Colonic mucosa (tissue), 4 donors: Measurements from ENCODE around the gene SLC38A6. TPM values are rescaled to one million over a fixed set of nuclear protein-coding genes. Genes with fewer than 3 reads are reported as not detected.

Source experiments
- DNase-seq: peaks from one replicate; pipeline ENCODE4 v3.0.0-alpha.2; 2020
- H3K27ac ChIP-seq: fragments of 200-600 bp; one replicate; pipeline ENCODE4 v1.8.0; 2021
- H3K27me3 ChIP-seq: fragments of 200-600 bp; one replicate; pipeline ENCODE4 v1.8.0; 2021
- H3K36me3 ChIP-seq: fragments of 200-600 bp; one replicate; pipeline ENCODE4 v1.8.0; 2021
- H3K4me1 ChIP-seq: fragments of 200-600 bp; one replicate; pipeline ENCODE4 v1.8.0; 2021; ENCODE audit warnings: mild to moderate bottlenecking
- H3K4me3 ChIP-seq: fragments of 200-600 bp; one replicate; pipeline ENCODE4 v1.8.0; 2021
- H3K9ac ChIP-seq, 2 donors: one replicate each; pipeline ENCODE4 v1.7.0; 2013; ENCODE audit warnings: control low read depth in 2 of 2, low read depth in 2 of 2, low read length in 2 of 2
- H3K9me3 ChIP-seq: fragments of 200-600 bp; one replicate; pipeline ENCODE4 v1.8.0; 2021
- intact Hi-C: fragments of 100-400 bp; cut with DNase I; formaldehyde crosslinking; loops from one replicate; pipeline ENCODE4 v1.14.1; 2022
- total RNA-seq, 2 donors: library from RNA; stranded (reverse); fragmentation: NEBNext Ultra II Directional in 1 of 2; extraction: Animal tissue kit (Norgen Biotek cat#: 25700) in 1 of 2; gene quantifications; one replicate each; pipeline ENCODE4 v1.2.1, GENCODE V29; 2021
- TF ChIP-seq, protein P1 (sequence below): fragments of 200-600 bp; IDR thresholded peaks from one replicate; pipeline ENCODE4 v1.8.0; 2022; ENCODE audit warnings: antibody characterized with exemption, mild to moderate bottlenecking
- donor health status: healthy.
- donor health status: DM: no; HTN: no; CAD: no.
- donor health status: DM: no; HTN: no; CAD: no.

SLC38A6 gene
- 1 to 10 TPM; 5.0 to 7.8 TPM for total RNA-seq

GRCh38 chr14:60980811-60981632, at the start of gene SLC38A6, which contains the start of gene TRMT5:
TSS of gene SLC38A6 (plus strand) at chr14:60981245. CDS start at chr14:60981278, 33 bp downstream.
TSS of gene TRMT5 (minus strand) at chr14:60981079. CDS start at chr14:60980973, 106 bp downstream.
- Histone ChIP-seq H3K4me1 (peaks cover 3% of the 10 kb centered on the region), H3K9me3 (no peaks in the 10 kb centered on the region), H3K27ac (peak within 1 kb of the TSS; percentile 81), H3K27me3 (no peaks in the 10 kb centered on the region), H3K4me3 (peak within 1 kb of the TSS; percentile 83), H3K36me3 (no peaks in the 10 kb centered on the region), H3K9ac (peak within 1 kb of the TSS; percentile 82 to 84)
- TF ChIP-seq, protein P1, sequence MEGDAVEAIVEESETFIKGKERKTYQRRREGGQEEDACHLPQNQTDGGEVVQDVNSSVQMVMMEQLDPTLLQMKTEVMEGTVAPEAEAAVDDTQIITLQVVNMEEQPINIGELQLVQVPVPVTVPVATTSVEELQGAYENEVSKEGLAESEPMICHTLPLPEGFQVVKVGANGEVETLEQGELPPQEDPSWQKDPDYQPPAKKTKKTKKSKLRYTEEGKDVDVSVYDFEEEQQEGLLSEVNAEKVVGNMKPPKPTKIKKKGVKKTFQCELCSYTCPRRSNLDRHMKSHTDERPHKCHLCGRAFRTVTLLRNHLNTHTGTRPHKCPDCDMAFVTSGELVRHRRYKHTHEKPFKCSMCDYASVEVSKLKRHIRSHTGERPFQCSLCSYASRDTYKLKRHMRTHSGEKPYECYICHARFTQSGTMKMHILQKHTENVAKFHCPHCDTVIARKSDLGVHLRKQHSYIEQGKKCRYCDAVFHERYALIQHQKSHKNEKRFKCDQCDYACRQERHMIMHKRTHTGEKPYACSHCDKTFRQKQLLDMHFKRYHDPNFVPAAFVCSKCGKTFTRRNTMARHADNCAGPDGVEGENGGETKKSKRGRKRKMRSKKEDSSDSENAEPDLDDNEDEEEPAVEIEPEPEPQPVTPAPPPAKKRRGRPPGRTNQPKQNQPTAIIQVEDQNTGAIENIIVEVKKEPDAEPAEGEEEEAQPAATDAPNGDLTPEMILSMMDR: no peak
- peak; percentile 95 for DNase-seq
- intact Hi-C loops: no loop called here

- intact Hi-C loops: no loop called here
- no peaks in the 10 kb centered on the region for H3K4me1 ChIP-seq
- TF ChIP-seq, protein P1: no peak
- no peaks in the 10 kb centered on the region for H3K36me3 ChIP-seq
- H3K9me3 ChIP-seq: no peaks in the 10 kb centered on the region
- H3K27ac ChIP-seq: no peak overlapping the region
- H3K9ac ChIP-seq: no peak overlapping the region
- DNase-seq: peak; percentile 38
- no peak overlapping the region for H3K4me3 ChIP-seq
- H3K27me3 ChIP-seq: no peaks in the 10 kb centered on the region
Measured at GRCh38 chr14:60933920-60934655, 47.0 kb upstream of the SLC38A6 start.

GRCh38 chr14:60935319-60935718, 45.7 kb upstream of the SLC38A6 start:
- Histone ChIP-seq H3K4me1 (no peaks in the 10 kb centered on the region), H3K9me3 (no peaks in the 10 kb centered on the region), H3K9ac (no peak overlapping the region), H3K36me3 (no peaks in the 10 kb centered on the region), H3K4me3 (no peak overlapping the region), H3K27ac (no peak overlapping the region), H3K27me3 (no peaks in the 10 kb centered on the region)
- TF ChIP-seq, protein P1: no peak
- DNase-seq: no peak
- intact Hi-C loops: no loop called here

DNA sequence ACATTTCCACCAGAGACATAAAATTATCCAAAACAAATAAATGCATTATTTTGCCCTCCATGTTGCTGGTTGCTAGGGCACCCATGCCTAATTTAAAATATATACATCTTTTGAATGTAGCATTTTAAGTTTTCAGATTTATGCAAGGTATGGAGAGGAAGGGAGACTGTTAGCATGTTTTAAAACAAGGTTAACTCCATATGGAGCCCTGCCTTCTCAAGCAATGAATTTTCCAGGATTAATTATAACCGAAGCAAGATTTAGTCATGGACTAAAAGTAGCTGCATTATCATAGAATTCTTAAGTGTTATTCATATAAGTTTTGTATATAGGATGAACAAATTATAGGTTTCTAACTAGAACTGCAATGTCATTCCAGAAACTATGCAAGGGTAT, 37.4 kb upstream of the SLC38A6 start:
- no peaks in the 10 kb centered on the region for H3K4me1 ChIP-seq
- no peaks in the 10 kb centered on the region for H3K36me3 ChIP-seq
- no peak overlapping the region for H3K9ac ChIP-seq
- H3K27me3 ChIP-seq: no peaks in the 10 kb centered on the region
- DNase-seq: no peak
- TF ChIP-seq, protein P1: no peak
- no peaks in the 10 kb centered on the region for H3K9me3 ChIP-seq
- H3K4me3 ChIP-seq: no peak overlapping the region
- H3K27ac ChIP-seq: no peak overlapping the region
- intact Hi-C loops: no loop called here

- Histone ChIP-seq H3K9ac (no peak overlapping the region), H3K4me3 (no peak overlapping the region), H3K36me3 (no peaks in the 10 kb centered on the region), H3K27ac (no peak overlapping the region), H3K4me1 (no peaks in the 10 kb centered on the region), H3K27me3 (no peaks in the 10 kb centered on the region), H3K9me3 (no peaks in the 10 kb centered on the region)
- no peak for DNase-seq
- TF ChIP-seq, protein P1: no peak
- intact Hi-C loops: no loop called here
Measured at GRCh38 chr14:60944204-60944603, 36.8 kb upstream of the SLC38A6 start.
